HL-60 (cell line): ENCODE data around the gene ARSG.
A peak's percentile ranks its signal among the peaks of the same experiment; 100 is the strongest.

Experiments used
- DNase-seq, 2 experiments: peaks; one replicate each; pipeline ENCODE4 v3.0.0-alpha.2; 2010 to 2020; ENCODE audit warnings: low read depth in 1 of 2, low spot score in 1 of 2
- H3K27ac ChIP-seq: fragments of 250-450 bp; sonication (Bioruptor Pico); replicated peaks from 2 replicates; pipeline ENCODE4 v1.5.1; 2020; ENCODE audit warnings: mild to moderate bottlenecking, moderate library complexity
- H3K27me3 ChIP-seq: fragments of 250-450 bp; sonication (Bioruptor Pico); 2 replicates; pipeline ENCODE4 v1.5.1; 2021; ENCODE audit warnings: mild to moderate bottlenecking, moderate library complexity; ENCODE audit not compliant: insufficient read depth, poor library complexity, severe bottlenecking
- H3K4me3 ChIP-seq: replicated peaks from 2 replicates; pipeline ENCODE4 v1.5.1; 2011; ENCODE audit warnings: mild to moderate bottlenecking, control low read depth, low read length; ENCODE audit not compliant: insufficient read depth
- GABPA ChIP-seq: IDR thresholded peaks from 2 replicates; pipeline ENCODE4 v1.6.1; 2012; ENCODE audit warnings: low read depth
- POLR2AphosphoS5 ChIP-seq: IDR thresholded peaks from 2 replicates; pipeline ENCODE4 v1.6.1; 2012; ENCODE audit warnings: low read depth
- REST ChIP-seq: IDR thresholded peaks from 2 replicates; pipeline ENCODE4 v1.6.1; 2012; ENCODE audit warnings: low read depth; ENCODE audit not compliant: insufficient replicate concordance
- SPI1 ChIP-seq: IDR thresholded peaks from 2 replicates; pipeline ENCODE4 v1.6.1; 2012; ENCODE audit warnings: low read depth, mild to moderate bottlenecking, borderline replicate concordance
- TF ChIP-seq, protein P1 (sequence below): IDR thresholded peaks from one replicate; pipeline ENCODE4 v1.5.1; 2011; ENCODE audit warnings: low read length, control low read depth, inconsistent platforms; ENCODE audit not compliant: insufficient read depth

ARSG gene

DNA sequence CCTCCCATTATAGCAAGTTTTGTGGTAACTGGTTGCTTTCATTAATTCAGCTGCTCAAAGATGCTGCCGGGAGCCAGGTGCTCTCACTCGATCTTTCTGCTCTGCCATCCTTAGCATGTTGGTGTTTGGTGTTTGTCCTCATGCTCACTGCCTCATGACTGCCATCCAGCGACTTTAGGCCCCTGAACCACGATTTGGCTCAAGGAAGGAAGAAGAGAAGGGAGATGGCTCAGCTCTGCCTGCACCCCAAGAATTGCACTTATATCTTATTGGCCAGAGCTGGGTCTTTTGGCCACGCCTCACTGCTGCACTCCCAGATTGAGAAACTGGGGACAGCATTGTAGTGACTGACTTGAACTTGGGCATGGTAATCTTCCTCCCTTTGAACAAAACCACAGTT lies 52.7 kb downstream of the ARSG start:
- no peaks in the 10 kb centered on the region for H3K27me3 ChIP-seq
- no peak for TF ChIP-seq REST
- DNase-seq = peak; percentile 50 to 93
- H3K4me3 ChIP-seq = no peak overlapping the region
- H3K27ac ChIP-seq = peak overlapping the region; percentile 94

- no peak overlapping the region for H3K4me3 ChIP-seq
- DNase-seq = peak in 1 of 2 experiments; percentile 97
- no peaks in the 10 kb centered on the region for H3K27me3 ChIP-seq
- H3K27ac ChIP-seq = peak overlapping the region; percentile 94
- TF ChIP-seq SPI1 = peak; percentile 62; the same call in 1 of the 2 replicates
- peak; percentile 6 for TF ChIP-seq REST
- 0 out of 2 replicates have a peak, but pooled peaks have one; percentile 33 for TF ChIP-seq GABPA
- TF ChIP-seq, protein P1, sequence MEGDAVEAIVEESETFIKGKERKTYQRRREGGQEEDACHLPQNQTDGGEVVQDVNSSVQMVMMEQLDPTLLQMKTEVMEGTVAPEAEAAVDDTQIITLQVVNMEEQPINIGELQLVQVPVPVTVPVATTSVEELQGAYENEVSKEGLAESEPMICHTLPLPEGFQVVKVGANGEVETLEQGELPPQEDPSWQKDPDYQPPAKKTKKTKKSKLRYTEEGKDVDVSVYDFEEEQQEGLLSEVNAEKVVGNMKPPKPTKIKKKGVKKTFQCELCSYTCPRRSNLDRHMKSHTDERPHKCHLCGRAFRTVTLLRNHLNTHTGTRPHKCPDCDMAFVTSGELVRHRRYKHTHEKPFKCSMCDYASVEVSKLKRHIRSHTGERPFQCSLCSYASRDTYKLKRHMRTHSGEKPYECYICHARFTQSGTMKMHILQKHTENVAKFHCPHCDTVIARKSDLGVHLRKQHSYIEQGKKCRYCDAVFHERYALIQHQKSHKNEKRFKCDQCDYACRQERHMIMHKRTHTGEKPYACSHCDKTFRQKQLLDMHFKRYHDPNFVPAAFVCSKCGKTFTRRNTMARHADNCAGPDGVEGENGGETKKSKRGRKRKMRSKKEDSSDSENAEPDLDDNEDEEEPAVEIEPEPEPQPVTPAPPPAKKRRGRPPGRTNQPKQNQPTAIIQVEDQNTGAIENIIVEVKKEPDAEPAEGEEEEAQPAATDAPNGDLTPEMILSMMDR = no peak
- TF ChIP-seq POLR2AphosphoS5 = peak; percentile 72
These were observed 53.4 kb downstream of the ARSG start for GRCh38 chr17:68344701-68345136.

- peak; percentile 95 to 99 for DNase-seq
- H3K27me3 ChIP-seq = no peaks in the 10 kb centered on the region
- H3K27ac ChIP-seq = peak overlapping the region; percentile 94
- TF ChIP-seq SPI1 (peak; percentile 55; the same call in 1 of the 2 replicates), GABPA (peak; percentile 67), POLR2AphosphoS5 (peak; percentile 97), REST (peak; percentile 13)
- TF ChIP-seq, protein P1 = no peak
- no peak overlapping the region for H3K4me3 ChIP-seq
These were observed 55.2 kb downstream of the ARSG start for GRCh38 chr17:68346448-68346847.
